ENCODE measurements around the gene SS18L1.
A peak's percentile ranks its signal among the peaks of the same experiment; 100 is the strongest.

Gene SS18L1

DNA sequence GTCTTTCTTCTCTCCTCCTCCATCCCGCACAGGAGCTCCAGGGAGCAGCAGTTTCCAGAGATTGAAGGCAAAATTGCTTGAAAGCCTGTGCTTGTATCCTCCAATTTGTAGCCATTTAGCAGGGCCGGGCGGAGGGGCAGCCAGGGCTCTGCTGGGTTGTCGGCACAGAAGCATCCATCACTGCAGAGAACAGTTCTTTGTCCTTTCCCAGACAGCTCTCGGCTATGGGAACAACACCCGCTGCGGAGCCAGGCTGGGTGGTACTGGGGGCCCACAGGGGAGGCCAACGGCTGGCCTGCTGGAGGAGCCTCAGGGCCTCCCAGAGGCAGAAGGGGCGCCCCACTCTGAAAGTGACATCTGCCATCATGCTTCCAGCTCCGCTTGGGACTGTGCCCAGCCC, 68.7 kb downstream of the SS18L1 start:
- DNase-seq (ENCODE audit: low spot score): no peak

DNA sequence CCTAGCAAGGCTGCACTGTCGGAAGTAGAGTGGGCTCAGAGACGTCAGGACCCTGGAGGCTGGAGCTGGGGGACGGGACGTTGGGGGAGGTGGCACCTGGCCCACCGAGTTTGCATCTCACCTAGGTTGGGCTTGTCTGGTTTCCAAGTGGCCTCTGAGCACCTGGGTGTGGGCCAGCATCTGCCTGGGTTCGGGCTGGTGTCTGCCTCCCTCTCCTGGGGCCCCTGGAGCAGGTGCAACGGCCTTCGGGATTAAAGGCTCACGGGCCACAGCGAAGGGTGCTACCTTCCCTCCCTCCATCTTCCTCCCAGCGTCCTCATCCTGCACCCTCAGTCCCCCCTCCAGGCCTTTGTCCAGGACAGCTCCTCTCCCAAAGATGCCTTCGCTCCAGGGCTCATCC, 70.5 kb downstream of the SS18L1 start:
- DNase-seq (ENCODE audit: low spot score): no peak

DNA sequence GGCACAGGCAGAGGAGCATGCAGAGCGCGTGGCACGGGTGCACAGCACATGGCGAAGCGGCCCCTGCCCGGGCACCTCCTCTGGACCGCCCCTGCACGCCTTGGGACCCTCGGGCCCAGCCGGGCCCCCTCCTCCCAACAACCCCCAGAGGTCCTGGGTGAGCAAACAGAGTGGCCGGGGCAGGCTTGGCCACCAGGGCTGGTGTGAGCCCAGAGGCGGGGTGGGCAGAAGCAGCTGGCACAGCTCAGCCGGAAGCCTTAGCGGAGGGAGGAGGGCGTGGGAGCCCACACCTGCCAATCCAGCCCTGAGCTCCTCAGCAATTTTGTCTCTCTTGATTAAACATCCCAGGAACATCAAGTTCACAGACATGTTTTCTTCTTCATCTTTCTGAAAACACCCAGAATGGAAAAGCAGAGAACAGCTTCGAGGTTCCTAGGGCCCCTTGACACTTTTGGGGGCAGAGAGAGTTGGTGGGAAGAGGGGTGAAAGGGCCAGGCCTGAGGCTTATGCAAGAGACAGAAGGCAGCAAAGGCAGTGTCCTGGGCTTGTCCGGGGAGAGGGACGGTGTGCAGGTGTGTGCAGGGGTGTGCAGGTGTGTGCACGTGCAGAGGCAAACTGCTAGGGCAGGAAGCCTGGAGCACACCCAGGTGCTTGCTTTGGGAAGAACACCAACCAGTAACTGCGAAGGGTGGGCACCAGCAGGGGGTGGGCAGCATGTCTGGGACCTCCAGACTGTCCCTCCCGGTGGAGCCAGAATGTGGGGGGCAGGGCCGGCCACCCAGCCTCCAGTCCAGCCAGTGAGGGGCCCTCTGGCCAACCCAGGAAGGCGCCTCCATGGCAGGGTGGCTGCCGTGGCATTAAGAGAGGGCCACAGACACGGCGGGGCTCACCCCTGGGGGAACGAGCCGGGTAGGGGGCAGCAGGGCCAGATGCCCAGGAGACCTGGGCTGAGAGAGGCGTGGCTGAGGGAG, 71.7 kb downstream of the SS18L1 start:
- no peak for DNase-seq (ENCODE audit: low spot score)

GRCh38 chr20:62215991-62216635, 72.5 kb downstream of the SS18L1 start:
- no peak for DNase-seq (ENCODE audit: low spot score)

GRCh38 chr20:62216636-62217566, 73.3 kb downstream of the SS18L1 start:
- DNase-seq (ENCODE audit: low spot score): no peak

DNA sequence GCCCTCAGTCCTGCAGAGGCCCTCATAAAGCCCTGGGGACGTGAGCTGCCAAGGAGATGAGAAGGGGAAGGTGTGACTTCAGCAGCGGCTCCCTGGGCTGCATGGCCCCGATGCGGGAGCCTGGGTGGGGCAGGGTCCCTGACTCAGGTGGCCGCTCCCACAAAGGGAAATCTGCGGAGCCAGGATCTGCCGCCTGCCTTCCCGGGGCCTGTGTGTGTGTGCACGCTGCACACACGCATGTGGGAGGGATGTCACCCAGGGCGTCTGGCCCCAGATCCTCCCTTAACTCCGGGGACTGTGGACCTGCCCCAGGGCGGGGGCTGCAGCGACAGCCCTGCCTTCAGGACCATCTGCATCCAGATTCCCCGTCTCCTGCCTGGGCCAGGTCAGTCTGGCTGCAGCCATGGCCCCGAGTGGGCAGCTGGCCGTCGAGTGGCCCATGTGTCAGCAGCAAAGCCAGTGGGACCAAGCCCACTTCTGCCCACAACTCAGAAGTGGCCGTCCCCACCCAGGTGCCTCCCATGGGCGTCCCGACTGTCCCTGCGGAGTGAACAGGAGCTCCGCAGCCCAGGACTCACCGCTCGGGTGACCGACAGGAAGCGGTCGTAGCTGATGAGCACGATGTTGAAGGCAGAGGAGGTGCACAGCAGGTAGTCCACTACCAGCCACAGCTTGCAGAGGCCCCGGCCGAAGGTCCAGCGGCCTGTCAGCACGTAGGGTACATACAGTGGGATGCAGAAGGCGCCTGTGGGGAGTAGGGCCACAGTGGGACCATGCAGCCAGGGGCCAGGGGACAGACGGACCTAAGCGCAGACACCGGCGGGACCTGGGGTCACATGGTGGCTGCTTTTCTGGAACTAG, 74.6 kb downstream of the SS18L1 start:
- no peak for DNase-seq (ENCODE audit: low spot score)

- DNase-seq (ENCODE audit: low spot score): peak; percentile 41
Measured at GRCh38 chr20:62219101-62219991, 75.8 kb downstream of the SS18L1 start.

DNA sequence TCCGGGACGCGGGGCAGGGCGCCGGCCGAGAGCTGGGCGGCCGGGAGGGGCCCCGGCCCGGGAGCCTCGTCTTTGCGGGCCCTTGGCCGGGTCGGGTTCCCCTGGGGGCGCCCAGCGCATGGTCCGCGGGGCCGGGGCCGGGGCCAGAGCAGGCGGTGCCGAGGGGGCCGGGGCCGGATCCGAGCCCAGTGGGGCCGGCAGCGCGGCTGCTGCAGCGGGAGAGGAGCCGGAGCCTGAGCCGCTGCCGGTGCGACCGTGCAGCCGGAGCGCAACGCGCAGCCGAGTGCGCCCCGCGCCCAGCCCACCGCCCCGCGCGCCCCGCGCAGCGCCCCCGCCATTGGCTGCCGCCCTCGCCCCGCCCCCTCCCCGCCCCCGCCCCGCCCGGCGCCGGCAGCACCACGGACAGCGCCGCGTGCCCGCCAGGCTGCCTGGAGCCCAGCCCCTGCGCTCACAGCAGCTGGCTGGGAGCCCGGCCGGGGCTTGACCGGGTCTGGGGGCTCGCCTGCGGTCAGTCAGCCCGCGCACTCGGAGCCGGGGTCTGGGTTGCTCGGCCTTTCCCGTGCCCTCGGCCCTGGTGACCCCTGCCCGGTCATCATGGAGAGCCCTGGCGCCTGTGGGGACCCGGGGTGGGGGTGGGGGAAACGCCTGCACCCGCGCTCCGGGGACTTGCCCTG, 76.6 kb downstream of the SS18L1 start, which contains the start of gene HRH3:
TSS of gene HRH3 (minus strand) at position 287 of the 674 bp plus-strand sequence. CDS start 308 bp downstream, outside the sequence.
- DNase-seq (ENCODE audit: low spot score): peak; percentile 89

DNA sequence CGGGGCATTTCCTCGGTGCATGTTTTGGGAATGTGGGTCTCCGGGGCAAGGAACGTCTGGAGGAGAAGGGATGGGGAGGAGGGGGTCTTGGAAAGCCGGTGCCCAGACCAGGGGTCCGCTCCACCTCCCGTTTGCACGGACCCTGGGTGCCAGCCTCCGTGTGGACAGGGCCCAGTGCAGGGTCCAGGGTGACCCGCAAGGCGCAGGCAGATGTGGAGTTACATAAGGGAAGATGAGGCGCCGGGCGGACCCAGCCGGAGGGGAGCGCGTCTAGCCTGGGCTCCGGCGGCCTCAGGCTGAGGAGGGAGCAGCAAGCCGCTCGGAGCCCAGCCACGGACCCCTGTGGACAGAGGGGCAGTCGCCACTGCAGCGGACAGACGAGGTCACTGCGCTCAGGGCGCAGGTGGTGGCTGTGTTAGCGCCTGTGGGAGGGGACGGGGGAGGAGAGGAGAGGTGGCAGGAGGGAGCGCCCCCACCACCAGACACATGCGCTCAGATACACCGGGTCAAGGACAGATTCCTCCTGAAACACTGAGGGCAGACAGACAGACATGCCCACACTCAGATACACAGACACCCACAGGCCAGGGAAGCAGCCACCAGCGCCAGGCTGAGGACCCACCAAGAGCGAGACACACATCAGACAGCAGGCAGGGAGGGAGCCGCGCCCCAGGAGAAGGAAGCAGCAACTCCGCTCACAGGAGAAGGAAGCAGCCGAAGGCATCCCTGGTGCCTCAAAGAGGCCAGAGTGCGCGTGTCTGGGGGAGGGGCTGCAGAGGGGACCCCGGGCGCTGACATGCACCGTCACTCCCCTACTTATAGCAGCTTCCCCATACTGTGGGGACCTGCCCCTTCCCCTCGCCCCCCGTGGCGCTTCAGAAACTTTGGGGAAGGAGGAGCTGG, 77.3 kb downstream of the SS18L1 start:
- DNase-seq (ENCODE audit: low spot score): no peak

DNA sequence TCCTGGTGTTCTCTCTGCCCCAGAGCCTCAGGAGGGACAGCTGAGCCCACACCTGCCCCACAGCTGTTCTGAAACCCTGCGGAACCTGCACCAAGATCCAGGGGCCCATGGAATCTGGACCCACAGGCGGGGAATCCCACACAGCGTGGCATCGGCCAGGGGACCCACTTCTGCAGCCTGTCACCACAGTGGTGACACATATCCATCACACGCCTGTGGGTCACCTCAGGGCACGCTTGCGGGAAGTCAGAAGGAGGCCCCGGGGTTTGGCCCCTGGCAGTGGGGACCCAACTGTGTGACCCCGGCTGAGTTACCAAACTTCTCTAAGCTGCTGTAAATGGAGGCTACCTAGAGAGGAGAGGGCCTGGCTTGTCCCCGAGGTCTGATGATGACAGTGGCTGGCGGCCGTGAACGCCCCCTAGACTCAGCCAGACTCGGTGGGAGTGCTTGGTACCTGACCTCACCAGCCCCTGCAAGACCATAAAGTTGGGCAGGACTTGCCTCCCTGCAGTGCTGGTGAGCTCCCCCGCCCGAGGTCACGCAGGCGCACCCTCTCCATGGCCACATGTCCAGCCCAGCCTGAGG, 78.8 kb downstream of the SS18L1 start:
- no peak for DNase-seq (ENCODE audit: low spot score)

GRCh38 chr20:62222972-62223371, 79.4 kb downstream of the SS18L1 start:
- DNase-seq (ENCODE audit: low spot score): no peak

DNA sequence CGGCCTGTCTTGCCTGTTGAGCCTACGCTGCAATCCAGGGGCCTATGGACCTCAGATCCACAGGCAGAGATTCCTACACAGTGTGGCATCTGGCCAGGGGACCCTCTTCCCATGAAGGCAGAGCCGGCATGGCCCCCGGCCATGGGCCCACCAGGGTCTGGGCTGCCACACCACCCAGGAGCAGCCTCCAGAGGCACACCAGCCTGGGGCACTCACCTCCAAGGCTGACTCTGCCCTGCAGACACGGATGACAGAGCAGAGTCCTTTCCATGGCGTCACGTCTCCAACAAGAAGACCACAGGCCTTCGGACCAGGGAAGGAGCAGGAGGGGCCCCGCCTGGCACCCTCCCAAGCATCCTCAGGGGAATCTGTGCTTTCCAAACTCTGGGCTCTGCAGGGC, 80.0 kb downstream of the SS18L1 start:
- no peak for DNase-seq (ENCODE audit: low spot score)

GRCh38 chr20:62224113-62224855, 80.7 kb downstream of the SS18L1 start:
- no peak for DNase-seq (ENCODE audit: low spot score)

DNA sequence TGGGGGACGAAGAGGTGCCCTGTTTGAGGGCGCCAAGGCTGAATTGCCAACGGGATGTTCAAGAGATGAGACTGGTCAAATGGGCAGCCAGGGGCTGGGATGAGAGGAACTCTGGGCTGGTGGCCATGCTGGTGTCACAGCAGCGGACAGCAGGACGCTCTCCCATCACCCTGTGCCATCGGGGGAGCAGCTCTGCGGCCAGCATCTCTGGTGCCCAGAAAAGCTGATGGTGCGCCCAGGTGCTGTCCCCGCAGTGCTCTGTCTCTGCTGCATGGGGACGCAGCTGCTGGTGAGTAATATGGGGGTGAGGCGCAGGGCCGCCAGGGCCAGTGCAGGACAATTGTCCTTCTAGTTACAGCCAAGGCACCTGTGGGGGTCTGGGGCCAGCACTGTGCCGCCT, 81.5 kb downstream of the SS18L1 start:
- DNase-seq (ENCODE audit: low spot score): no peak

DNA sequence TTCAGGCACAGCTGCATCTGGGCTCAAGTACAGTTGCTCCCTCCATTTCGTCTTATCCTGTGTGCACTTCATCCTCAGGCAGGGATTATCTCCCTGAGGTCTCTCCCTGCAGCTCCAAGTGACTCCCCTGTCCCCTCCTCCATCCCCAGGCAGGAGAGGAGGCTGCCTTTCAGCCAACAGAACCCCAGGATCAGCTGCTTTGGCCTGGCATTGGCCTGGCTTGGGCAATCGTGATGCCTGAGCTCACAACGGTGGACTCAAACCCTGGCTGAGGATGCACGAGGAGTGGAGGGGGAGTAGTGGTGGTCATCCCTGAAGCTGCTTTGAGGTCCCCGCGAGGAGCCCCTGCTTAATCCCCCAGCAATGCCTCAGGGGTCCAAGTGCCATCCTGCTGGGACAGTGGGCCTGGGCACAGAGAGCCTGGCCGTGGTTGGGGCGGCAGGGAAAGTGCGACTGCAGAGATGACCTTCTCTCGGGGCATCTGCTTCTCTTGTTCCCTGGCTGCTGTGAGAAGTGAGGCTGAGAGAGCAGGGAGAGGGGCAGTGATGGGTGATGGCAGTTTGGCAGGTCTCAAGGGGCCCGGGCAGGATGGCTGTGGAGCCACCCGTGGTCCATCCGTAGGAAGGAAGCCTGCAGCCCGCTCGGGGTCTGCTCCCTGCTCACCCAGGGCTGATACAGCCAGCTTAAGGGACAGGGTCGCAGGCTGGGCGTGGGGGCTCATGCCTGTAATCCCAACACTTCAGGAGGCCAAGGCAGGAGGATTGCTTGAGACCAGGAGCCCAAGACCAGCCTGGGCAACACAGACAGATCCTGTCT, 82.5 kb downstream of the SS18L1 start:
- no peak for DNase-seq (ENCODE audit: low spot score)
